GM18858 (cell line): Measurements from ENCODE around the gene CHN2.

Experiments
- ATAC-seq: cut with Tn5 transposase; IDR thresholded peaks from one replicate; pipeline ENCODE4 v1.9.1; 2021; ENCODE audit not compliant: unreplicated experiment

The CHN2 gene

DNA sequence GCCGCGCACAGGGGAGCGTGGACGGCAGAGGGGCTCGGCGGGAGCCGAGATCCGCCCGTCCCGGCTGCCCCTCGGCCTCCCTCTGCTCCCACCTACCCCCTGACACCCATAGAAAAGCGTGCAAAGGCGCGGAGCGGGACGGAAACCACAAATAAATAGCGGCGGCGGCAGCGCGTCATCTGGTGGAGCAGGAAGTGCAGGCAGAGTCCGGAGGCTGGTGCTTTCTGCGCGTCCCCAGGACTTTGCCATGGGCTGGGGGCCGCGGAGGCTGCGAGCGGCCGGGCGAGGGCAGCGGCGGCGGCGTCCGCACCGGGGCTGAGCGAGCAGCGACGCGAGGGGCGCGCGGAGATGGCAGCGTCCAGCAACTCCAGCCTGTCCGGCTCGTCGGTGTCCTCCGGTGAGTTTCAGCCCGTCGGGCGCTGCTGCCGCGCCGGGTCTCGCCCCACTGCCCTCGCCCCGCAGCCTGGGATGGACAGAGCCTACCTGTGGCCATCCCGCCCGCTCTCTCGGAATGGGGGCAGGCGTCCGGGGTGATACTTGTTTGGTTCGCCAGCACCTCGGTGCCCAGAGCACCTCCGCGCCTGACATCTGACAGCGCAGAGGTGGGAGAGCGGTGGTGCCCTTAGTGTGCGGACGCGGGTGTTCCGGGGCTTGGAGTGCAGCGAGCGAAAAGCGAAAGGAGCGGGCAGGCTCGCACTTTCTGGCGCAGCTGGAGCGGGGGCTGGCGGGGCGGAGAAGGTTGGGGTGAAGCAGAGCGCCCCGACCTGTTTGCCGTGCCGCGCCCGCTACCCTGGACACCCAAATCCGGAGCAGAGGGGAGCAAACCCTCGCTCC, at the start of gene CHN2:
CHN2 (plus strand) TSS at position 182 of the 834 bp plus-strand sequence.
- no peak for ATAC-seq

DNA sequence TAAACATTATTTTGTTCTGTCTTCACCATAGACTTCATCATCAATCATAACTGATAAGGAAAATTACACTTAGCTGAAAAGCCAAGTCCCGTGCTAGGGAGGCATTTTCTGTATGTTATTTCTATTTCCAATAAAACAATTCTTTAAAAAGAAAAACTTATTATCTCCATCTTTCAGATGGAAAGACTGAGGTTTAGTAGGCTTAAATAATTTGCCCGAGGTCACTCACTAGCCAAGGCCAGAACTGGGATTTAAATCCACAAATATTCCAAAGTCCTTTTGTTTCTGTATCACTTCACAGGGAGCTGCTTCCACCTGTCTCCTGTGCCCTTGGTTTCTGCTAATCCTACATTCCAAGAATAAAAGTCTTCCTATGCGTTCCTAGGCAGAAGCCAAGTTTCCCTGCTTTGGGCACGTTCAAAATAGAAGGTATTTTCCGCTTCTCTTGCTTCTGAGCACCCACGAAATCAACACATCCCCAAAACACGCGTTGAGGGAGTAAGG, 49.0 kb upstream of the CHN2 start:
- ATAC-seq = no peak

DNA sequence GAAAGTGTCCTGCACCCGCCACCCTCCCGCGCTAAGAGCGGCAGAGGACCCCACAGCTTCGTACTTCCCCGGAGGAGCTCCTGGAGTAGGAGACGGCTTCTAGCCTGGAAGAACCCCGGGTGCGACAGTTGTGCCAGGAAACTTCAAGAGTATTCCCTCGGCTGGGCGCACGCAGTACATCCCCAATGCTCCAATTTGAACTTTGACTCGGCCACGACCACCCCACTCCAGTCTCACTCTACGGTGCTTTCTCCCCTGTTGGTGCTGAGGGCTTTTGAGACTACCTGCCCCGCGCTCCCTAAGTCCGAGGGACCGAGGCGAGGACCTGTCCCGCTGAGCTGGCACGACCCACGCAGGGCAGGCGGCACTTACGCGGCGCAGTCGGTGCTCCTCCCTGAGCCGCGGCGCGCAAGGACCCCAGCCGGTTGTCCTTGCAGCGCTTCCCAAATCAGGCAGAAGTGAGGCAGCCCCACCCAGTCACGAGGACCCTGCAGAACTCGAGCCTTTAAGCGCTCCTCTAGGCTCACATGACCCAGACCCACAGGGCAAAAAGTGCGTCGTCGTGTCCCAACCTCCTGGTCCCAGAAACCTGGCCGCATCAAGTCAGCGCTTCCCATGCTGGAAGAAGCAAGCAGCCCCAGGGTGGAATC, 48.4 kb upstream of the CHN2 start, which contains the start of gene CPVL:
CPVL (minus strand) TSS at position 481 of the 650 bp plus-strand sequence. CDS start 25,476 bp downstream, outside the sequence.
- no peak for ATAC-seq

DNA sequence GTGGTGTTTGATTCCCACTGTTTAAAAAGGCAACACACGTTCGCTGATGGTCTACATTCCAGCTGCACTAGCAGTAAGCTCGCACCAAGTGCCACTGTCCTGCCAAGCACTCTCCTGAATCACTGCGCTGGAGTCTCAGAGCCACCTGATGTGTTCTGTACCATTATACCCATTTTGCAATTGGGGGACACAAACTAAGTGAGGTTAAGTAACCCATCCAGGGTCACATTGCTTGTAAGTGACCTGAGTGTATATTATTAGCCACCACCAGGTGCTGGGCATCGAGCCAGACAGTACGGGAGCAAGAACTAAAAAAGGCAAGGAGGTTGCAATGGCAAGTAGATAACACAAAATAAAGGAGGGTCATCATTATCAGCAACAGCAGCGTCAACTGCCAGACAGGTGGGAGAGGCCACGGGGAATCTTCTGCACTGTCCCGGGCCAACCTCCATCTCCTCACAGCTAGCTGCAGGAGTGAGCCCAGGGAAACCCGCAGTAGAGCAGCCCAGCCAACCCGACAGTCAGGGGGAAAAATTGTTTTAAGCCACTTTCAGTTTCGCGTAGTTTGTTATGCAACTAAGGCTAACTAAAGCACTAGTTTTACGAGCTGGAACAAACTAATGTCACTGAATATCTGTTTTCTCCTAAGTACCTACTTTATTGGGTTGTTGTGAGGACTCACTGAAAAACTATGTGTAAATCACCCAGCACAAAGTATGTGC, 47.5 kb upstream of the CHN2 start:
- ATAC-seq = no peak

DNA sequence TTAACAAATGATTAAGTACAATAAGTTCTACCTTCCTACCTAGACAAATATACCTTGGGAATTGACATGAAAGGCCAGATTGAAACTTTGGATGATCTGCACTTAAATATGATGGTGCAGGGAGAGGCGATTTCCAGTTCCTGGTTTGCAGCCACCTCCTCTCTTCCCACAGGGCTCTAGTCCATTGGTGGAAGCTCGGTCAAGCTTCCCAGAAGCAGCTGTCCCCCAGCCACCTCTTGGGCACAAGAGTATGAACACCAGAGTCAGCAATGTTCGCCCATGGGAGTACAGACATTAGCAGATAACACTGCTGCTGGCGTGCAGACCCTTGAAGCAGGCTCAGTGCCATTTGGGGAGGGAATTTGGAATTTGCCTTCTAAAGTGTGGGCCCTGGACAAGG, 46.8 kb upstream of the CHN2 start:
- no peak for ATAC-seq

DNA sequence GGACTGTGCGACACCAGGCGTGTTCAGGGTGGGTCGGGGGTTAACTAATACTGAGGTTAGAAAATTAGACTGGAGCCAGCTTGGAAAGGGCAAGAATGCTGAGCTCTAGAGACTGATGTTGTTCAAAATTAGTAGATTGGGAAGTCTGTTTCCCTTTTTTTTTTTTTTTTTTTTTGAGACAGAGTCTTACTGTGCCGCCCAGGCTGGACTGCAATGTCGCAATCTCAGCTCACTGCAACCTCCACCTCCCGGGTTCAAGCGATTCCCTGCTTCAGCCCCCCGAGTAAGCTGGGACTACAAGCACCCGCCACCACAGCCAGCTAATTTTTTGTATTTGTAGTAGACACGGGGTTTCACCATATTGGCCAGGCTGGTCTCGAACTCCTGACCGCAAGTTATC, 45.5 kb upstream of the CHN2 start:
- no peak for ATAC-seq

DNA sequence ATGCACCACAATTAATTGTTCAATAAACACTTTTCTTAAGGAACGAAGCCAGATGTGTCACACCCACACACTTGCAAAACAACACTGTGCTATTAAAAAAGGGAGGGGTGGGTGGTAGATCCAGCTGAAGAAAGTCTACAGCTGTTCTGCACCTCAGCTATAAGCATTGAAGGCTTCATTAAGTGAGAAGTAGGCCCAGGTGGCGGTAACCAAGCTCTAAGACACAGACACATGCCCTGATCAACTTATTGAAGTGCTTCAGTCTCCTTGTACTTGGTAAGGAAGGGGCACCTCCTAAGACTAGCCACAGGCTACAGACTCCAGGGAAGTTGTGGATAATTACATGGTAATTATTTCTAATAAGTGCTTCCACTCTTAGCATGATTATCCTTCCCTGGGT, 43.7 kb upstream of the CHN2 start:
- no peak for ATAC-seq

DNA sequence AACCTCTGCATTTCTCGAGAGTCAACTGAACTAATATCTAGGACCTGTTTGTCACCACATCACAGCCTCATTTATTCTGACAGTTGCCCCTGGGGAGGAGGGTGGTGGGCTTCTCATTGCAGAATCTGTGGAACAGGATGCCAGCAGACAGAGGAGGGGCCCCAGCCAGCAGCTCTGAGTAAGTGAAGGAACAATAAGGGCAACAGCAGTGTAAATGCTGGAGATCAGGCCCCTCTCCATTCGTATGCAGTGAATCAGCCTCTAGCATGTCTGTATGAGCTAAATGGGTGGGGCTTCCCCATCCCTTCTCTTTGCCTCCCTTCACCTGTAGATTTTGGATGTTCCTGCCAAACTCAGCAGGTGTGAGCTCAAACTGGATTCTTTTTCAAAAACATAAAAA, 40.5 kb upstream of the CHN2 start:
- no peak for ATAC-seq

DNA sequence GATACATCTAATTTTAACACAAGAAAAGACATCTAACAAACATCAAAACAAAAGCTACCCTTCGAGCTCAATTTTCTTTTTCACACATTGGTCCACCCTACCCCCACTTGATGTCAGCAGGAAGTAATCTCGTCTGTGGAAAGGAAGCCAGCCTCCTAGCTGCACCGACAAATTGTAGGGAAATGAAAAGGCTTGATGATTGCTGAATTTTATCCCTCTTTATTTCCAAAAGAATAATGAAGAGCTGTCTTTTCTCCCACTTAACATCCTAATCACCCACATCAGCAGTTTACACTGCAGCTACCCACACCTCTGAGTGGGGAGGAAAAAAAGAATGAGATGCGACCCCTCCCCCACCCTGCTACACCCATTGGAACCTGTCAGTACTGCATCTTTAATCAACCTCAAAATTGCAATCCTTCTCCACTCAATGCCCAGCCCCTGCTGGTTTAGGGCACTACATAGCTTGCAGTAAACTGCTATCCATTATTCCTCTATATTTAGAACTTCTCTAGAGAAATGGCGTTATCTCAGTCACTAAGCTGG, 37.6 kb upstream of the CHN2 start:
- ATAC-seq = no peak

DNA sequence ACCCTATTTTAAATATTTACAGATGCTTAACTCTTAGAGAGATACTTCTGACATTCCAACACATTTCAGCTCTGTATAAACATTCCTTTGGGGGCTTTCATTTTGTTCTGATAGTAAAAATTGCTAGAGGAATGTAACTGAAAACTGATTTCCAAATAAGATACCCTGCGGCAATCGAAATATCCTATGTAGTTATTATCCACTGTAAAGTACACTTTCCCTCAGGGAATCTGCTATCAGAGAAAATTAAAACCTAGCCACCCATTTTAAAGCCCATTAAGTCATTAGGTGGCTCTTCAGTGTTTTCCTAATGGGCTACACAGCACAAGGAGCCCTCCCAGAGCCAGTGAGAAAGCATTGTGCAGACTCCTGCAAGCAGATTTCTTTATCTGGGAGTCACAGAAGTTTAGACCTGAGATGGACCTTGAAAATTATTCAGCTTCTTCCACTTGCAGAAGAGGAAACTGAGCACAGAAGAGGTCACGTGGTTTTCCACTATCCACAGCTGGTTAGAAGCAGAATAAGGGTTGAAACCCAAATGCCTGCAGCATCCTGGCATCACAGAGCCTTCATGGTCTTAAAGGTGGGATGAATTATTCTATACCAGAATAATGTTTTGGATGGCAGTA, 35.7 kb upstream of the CHN2 start:
- no peak for ATAC-seq

DNA sequence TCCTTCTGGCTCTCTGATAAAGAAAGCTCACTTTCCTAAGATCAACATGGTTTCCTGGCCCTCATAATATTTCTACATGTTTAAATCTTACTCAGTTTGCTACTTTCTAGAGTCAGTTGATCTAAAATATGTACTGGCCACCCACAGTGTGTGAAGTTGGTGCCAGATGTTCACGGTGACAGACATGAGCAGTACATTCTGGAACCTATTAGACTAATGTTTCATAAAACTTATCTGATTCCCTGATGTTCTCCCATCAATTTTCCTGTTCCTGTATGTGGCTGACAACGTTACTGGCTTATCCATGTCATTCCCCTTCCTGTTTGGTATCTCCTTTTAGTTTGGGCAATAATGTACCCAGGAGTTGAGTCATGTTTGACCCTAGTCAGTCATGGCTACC, 34.5 kb upstream of the CHN2 start:
- ATAC-seq = no peak

DNA sequence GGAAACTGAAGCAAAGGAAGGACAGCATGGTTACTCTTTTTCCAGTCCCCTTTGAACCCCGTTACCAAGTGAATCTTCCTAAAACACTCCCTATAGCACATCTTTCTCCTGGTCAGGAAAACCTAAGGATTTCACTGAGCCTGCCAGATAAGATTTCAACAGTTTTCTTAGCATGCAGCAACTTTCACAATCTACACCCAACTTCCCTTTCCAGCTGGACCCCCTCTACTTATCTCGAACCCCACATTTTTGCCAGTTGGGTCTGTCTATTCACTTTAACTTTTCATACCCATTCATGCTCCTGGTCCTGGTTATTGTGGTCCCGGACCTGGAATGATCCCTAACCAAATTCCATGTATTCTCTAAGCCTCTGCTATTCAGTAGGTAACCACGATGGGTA, 33.3 kb upstream of the CHN2 start:
- ATAC-seq = no peak

DNA sequence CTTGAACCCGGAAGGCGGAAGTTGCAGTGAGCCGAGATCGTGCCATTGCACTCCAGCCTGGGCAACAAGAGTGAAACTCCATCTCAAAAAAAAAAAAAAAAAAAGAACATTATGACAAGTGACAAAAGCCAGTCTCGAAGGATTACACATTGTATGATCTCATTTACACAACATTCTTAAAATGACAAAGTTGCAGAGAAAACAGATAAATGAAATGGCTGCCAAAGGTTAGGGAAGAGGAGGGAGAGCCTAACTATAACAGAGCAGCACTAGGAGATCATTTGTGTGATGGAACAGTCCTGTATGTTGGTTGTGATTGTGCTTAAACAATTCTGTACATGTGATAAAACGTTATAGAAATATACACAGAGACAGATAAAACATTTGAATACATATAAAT, 32.0 kb upstream of the CHN2 start:
- no peak for ATAC-seq

DNA sequence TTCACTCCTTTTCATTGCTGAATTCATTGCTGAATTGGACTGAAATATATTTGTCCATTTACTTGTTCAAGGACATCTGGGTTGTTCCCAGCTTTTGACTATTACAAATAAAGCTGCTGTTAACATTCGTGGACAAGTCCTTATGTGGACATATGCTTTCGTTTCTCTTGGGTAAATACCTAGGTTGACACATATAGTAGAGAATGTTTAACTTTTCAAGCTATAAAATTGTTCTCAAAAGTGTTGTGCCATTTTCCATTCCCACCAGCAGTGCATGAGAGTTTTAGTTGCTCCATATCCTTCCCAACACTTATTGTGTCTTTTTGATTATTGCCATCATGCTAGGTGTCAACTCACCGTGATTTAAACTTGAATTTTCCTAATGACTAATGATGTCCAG, 30.7 kb upstream of the CHN2 start:
- no peak for ATAC-seq

DNA sequence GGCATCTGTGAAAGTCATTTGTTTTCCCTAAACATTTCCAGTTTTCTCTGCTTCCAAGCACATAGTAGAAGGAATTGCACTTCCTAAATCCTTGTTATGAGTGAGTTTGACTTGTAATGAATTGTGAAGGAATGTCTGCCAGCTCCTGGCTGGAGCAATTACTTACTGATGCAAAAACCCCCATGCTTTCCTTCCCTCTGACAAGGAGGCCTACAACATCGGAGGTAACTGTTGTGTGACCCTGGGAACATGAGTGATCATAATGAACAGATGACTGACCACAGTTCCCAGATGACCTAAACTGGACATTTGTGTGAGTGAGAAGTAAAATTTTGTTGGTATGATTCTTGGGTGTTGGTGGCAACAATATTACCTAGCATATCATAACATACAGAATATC, 26.9 kb upstream of the CHN2 start:
- ATAC-seq = no peak

DNA sequence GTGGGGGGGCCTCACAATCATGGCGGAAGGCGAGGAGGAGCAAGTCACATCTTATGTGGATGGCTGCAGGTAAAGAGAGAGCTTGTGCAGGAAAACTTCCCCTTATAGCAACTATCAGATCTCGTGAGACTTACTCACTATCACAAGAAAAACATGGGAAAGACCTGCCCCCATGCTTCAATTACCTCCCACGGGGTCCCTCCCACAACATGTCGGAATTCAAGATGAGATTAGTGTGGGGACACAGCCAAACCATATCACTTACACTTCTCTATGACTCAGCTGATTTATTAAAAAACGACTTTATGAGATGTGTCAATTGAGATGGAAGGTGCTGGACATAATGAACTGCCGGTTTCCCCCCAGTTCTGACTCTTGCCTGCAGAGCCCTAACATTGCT, 23.8 kb upstream of the CHN2 start:
- ATAC-seq = no peak

DNA sequence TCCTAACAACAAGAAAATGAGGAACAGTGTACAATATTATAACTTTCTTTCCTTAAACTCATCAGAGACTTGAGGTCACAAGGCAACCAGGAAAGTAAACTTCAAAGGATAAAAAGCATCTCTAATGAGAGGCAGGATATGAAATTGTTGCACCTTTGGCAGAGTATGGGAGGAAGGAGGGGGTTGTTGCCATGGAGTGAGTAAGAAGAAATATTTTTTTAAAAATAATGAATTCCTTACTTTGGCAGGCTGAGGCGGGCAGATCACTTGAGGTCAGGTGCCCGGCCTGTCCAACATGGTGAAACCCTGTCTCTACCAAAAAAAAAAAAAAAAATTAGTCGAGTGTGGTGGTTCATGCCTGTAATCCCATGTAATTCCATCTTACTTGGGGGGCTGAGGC, 21.1 kb upstream of the CHN2 start:
- ATAC-seq = no peak

DNA sequence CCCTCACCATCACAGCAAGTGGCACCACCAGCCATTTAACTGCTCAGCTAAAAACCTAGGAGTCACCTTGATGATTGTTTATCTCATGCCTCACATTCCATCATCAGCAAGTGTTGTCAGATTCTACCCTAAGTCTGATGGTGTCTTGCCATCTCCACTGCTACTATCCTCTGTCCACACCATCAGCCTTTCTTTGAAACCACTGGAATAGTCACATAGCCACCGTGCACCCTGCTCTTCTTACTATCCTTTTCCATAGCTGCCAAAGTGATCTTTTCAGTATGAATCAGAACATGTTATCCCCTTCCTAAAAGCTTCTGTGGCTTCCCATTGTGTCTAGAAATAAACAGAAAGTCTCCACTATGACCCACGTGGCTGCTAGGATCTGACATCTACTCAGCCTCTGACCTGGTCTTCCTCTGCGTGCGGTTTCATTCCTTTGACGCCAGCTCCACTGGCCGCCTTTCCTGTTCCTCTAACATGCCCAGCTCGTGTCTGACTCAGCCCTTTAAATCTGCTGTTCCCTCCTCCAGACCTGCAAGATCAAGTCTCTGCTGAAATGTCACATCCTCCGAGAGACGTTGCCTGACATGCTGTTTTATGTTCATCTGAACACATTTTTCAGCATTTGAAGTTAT, 16.5 kb upstream of the CHN2 start:
- ATAC-seq = no peak

DNA sequence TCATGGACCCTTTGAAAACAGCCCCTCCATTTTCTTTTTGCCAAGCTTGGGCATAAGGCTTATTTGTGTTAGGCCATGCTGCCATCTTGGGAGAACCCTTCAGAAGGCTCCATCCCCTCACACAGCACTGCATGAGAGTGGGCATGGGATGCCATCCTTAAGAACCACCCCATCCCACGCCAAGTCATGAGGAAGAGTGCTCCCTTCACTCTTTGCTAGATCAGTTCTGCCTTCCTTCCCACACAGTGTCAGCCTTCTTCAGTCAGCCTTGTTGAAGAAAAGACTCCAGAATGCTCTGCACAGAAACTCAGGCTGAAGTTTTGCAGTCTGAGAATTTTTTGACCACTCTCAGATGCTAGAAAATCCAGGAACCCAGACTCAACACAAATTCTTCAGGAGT, 15.5 kb upstream of the CHN2 start:
- no peak for ATAC-seq

DNA sequence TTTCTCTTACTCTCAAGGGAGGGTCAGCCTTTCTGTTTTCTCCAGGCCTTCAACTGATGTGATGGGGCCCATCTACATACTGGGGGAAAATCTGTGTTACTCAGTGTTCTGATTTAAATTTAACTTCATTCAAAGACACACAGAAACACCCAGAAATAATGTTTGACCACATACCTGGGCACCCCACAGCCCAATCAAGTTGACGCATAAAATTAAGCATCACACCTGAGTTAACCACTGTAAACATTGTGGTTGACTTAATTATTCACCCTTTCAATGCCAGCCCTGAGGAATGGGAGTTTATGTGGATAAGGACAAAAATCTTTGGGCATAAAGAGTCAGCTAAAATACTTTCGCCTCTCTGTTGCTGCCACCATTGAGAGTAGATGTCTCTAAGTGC, 10.0 kb upstream of the CHN2 start:
- ATAC-seq = no peak

DNA sequence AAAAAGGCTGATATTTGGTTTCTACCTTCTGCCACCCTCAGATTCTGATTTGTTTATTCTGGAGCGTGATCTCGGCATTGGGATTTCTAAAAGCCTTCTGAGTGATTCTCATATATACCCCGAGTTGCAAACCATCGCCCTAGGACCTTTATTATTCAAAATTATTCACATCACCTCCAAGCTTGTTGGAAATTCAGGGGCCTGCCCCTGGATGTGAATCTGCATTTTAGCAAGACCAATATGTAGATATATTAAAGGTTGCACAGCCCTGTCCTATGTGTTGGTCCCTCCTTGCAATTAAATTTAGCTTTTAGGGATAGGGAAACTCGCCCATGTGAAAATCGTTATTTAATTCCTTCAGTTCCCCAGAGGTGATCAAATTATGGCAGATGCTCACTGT, 9.0 kb upstream of the CHN2 start:
- ATAC-seq = no peak
